Stimulated activated CD4-positive, alpha-beta T cell treated with anti-CD3 and anti-CD28 coated beads, TNF-alpha, amount 100 ng/mL, for 1 hour (primary cell): ENCODE measurements around the gene SLC27A2.
"Not testable (repeated sequence)": the region's sequence is repeated elsewhere in the genome, so short reads cannot be mapped to it uniquely, and the experiment has no call there.

Experiments
- DNase-seq, 3 donors: peaks; one replicate each; pipeline ENCODE4 v3.0.0-alpha.2; 2020; ENCODE audit warnings: low read depth in 3 of 3, low spot score in 1 of 3

Gene SLC27A2

DNA sequence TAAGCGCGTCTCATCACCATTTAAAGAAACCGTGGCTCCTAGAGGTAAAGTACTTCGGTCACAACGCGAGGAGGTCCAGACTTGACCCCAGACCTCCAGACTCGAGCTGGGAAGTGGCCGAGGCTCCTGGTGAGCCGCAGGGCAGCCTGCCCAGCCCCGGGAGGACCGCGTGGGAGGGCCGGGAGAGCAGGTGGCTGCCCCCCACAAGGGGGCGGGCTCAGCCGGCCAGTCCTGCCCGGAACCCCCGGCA is at the start of gene SLC27A2:
Gene SLC27A2, plus strand, starts transcription at position 228 of the 250 bp plus-strand sequence. CDS start 232 bp downstream, outside the sequence.
- no peak for DNase-seq

DNA sequence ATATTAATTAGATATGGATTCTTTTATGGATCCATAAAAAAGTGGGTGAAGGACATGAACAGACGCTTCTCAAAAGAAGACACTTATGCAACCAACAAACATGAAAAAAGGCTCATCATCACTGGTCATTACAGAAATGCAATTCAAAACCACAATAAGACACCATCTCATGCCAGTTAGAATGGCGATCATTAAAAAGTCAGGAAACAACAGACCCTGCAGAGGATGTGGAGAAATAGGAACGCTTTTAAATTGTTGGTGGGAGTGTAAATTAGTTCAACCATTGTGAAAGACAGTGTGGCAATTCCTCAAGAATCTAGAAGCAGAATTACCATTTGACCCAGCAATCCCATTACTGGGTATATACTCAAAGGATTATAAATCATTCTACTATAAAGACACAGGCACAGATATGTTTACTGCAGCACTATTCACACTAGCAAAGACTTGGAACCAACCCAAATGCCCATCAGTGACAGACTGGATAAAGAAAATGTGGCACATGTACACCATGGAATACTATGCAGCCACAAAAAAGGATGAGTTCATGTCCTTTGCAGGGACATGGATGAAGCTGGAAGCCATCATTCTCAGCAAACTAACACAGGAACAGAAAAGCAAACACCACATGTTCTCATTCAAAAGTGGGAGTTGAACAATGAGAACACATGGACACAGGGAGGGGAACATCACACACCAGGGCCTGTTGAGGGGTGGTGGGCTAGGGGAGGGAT is 49.6 kb upstream of the SLC27A2 start:
- DNase-seq: not testable (repeated sequence)

- DNase-seq: no peak
Measured at GRCh38 chr15:50134524-50135024, 47.4 kb upstream of the SLC27A2 start.

DNA sequence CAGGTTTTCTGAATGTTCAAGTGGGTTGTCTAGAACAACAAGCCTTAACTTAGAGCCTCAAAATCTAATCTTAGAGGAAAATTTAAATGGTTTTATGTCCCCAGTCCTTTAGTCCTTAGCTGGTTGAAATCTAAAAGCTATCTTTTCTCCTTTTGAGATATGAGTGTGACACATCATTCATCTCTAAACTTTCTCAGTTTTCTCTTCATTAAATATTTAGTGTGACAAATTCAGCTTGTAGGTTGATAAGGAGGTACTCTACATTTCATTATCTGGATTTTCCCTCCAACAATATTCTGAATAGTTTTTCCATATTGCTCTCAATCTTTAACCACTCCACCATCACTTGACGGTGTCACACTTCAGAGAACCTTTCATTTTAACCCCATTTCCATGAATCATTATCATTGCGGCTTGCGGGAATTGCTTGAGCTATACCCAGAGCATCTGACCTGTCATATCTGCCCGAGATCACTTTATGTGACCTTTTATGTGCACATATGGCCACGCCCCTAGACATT is 46.9 kb upstream of the SLC27A2 start:
- DNase-seq: no peak

DNA sequence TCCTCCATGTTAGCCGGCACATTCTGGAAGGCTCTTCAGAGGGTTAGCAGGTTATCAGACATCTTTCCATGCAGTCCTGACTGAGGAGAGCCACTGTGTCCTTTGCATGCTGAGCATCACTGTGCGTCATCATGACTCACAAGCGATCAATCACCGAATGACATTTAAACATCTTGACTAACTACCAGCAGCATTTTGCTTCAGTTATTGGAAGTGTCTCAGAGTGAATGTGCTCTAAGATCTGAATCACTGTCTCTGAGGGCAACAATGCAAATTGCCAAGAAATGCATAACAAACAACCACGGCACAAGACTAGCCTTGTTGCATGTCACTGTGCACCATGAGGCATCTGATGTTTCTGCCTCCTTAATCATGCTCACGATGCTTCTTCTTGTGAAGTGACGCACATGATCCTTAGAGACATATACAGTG is 44.6 kb upstream of the SLC27A2 start:
- no peak for DNase-seq

- no peak for DNase-seq
Measured at GRCh38 chr15:50137893-50138292, 44.1 kb upstream of the SLC27A2 start.

DNA sequence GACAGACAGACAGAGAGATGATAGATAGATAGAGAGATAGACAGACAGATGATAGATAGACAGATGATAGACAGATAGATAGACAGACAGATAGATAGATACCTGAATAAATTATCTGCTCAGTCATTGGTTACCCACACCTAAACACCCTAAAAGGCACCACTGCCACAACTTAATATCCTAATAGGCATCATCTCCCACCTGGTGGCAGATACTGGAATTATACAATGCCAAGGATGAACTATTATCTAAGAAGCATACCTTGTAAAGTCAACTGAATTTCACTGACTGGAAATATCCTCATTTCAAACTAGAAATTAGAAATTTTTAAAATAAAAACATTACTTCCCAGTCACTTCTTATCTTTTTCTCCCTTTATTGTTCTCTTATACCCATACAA is 43.6 kb upstream of the SLC27A2 start:
- no peak for DNase-seq

GRCh38 chr15:50140098-50140497 is 41.9 kb upstream of the SLC27A2 start:
- no peak for DNase-seq

DNA sequence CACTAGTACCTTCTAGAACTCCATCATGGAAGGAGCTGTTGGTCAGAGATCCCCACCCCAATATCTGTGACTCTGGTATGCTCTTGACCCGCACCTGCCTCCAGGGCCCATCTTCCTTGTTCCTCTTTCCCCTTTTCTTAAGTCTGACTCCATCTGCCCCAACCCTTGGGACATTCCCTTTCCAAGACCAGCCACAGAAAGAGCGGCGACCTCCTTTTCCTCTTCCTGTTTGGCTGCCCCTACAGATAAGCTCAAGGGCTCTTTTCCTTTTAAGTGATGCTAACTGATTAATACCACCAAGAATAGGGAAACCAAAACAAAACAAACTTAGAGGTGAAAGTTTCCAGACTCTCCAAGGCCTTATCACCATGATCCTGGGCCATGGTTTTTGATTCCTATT is 41.0 kb upstream of the SLC27A2 start:
- no peak for DNase-seq

- DNase-seq: no peak
Measured at GRCh38 chr15:50141856-50142255, 40.1 kb upstream of the SLC27A2 start.

GRCh38 chr15:50143255-50143860 is 38.6 kb upstream of the SLC27A2 start:
- no peak for DNase-seq

- DNase-seq: no peak
Measured at GRCh38 chr15:50144341-50145120, 37.5 kb upstream of the SLC27A2 start.

- DNase-seq: no peak
Measured at GRCh38 chr15:50145451-50145872, 36.5 kb upstream of the SLC27A2 start.

DNA sequence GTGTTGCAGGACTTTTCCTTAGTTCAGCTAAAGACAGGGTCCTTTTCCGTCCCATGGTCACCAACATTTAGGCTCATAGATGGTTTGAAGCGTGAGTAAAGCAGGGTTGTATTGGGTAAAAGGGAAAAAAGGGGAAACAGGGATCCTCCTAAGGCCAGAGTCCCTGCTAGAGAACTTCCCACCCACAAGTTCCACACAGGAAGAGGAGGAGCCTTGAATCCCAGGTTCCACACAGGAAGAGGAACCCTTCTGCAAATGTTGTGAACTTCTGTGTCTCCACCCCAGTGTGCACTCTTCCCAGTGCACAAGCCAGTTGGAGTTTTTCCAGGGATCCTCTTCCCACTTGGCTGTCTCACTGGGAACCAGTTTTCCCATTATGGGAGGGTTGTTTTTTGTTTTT is 35.4 kb upstream of the SLC27A2 start:
- no peak for DNase-seq

DNA sequence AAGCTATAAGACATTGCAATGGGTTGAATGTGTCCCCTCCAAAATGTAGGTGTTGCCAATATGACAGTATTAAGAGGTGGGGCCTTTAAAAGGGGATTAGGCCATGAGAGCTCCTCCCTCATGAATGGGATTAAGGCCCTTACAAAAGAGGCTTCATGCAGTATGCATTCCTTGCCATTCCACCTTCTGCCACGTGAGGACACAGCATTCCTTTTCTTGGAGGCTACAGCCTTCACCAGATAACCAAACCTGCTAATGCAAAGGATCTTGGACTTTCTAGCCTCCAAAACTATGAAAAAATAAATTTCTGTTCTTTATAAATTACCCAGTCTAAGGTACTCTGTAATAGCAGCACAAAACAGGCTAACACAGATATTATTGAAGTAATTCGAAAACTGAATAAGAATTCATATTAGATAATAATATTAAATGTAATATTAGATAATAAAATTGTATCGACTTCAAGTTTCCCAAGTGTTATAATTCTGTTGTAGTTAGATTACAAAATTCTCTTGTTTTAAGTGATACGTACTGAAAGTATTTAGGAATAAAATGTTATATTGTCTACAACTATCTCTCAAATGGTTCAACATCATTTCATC is 33.5 kb upstream of the SLC27A2 start:
- DNase-seq: no peak

DNA sequence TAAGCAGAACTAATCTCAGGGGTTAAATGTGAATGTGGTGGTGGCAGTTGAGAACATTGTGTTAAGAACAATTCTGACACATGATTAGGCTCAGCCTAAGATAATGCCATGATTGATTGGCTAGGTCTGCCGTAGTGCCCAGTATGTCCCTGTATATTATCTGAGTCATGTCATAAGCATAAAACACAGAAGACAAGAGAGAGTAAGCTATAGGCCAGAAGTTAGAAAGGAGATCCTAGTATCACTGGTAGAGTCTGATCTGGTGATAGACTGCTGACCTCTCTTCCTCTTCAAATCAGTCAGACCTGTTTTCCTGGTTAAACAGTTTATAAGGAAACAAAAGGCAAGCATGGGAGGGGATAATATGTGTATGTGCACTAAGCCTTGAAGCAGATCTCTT is 32.9 kb upstream of the SLC27A2 start:
- no peak for DNase-seq

DNA sequence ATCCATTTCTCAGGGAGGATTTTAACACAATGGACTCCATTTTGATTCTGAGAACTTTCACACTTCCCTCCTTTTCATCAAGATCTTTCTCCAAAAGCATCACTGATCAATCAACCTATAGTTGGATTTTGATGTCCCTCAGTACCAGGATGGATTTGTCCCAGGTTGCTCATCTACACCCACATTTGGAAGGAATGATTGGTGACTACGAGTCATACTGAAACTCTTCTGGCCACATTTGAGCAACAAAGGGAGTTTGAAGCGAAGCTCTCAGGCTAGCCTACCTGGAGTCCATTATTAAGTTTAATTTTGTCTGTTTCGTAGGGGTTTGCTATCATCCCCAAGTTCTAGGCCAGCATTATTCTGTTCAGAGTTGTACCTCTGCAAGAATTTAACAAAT is 31.6 kb upstream of the SLC27A2 start:
- no peak for DNase-seq

DNA sequence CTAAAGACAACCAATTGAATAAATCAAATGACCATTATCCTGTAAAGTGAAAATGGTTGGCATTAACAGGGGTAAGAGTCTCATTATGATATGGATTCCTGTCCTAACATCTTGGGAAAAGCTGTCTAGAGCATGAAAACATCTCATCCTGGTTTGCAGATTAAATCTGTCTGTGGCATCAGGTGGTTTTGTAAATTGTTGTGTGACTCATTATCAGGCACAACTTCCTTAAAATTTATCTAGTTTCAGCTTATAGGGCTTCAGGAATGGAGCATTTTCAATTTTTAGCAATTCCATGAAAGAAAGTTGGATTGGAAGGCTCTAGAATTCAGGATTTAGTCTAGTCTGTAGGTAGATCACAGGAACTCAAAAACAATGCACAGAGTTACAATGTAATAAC is 31.1 kb upstream of the SLC27A2 start:
- no peak for DNase-seq

DNA sequence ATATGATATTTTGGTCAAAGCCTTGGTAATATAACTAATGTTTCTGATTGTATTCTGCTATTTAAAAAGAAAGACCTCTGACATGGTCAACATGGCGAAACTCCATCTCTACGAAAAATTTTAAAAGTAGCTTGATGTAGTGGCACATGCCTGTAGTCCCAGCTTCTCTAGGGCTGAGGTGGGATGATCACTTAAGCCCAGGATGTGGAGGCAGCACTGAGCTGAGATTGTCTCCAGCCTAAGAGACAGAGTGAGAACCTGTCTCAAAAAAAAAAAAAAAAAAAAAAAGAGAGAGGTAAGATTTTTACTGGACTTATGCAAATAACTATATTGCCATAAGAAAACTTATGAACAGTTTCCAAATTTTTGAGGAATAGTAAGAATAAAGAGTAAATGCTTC is 30.5 kb upstream of the SLC27A2 start:
- no peak for DNase-seq

GRCh38 chr15:50158236-50158635 is 23.8 kb upstream of the SLC27A2 start:
- DNase-seq: not testable (repeated sequence)

GRCh38 chr15:50162969-50163718 is 18.9 kb upstream of the SLC27A2 start:
- no peak for DNase-seq
